ENCODE data around the gene C1QTNF8.

The C1QTNF8 gene

DNA sequence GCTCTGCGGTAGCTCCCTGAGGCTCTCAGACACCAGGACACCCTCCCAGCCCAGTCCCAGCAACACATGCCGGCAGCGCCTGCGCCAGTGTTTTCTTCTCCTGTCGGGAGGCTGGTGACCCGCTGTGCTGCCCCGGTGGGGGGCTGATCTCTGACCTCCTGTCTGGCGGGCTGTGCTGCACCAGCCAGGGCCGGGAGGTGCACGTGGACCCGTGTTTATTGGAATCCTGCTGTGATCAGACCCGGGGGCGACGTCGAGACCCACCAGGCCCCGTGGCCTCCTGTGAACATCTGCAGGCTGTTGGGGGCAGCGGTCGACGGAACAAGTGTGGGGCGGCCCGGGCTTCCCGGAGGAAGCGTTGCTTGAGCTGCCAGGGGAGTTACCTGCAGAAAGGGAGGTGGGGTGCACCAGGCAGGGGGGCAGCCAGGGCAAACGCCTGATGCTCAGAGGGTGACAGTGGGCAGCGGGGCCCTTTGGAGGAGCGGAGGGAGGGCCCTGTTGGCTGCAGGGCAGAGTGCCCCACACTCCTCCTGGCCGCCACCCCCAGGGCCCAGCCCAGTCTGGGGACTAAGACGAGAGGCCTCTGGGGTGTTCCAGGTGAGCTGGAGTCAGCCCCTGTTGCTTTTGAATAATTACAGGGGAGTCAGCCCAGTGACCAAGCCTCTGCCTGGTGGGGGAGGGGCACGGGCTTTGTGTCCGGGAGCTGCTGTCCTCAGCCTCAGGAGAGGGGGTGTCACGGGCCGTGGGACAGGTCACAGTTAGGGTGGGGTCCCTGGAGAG is 25.8 kb downstream of the C1QTNF8 start:
- Histone ChIP-seq H3K9me3 (ENCODE audit: low read length) (no peaks in the 10 kb centered on the region), H3K4me3 (ENCODE audit: low read depth in 1 of 2, low read length in 2 of 2) (no peak overlapping the region), H3K4me1 (ENCODE audit: insufficient read depth, low read length) (no peaks in the 10 kb centered on the region), H3K27me3 (ENCODE audit: control insufficient read depth in 1 of 2, insufficient read depth in 2 of 2, low read length in 2 of 2) (peaks cover 0 to 86% of the 10 kb centered on the region in 2 donors), H3K27ac (ENCODE audit: low read depth, low read length) (no peak overlapping the region), H3K36me3 (ENCODE audit: insufficient read depth, low read length) (no peaks in the 10 kb centered on the region), H3K9ac (ENCODE audit: low read length) (no peak overlapping the region)

DNA sequence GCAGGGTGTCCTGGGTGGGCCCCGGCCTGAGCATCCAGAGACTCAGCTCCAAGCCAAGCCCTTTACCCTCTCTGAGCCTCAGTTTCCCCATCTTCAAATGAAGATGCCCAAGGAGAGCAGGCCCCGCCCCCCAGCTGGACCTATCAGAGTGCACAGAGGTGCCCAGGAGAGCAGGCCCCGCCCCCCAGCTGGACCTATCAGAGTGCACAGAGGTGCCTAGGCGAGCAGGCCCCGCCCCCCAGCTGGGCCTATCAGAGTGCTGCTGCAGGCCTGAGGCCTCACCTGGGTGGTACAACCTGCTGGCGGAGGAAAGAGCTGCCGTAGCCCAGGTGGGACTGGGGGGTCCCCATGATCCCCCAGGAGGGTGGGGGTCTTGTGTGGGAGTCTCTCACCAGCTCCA is 26.9 kb downstream of the C1QTNF8 start:
- H3K36me3 ChIP-seq (ENCODE audit: insufficient read depth, low read length), result no peaks in the 10 kb centered on the region
- peaks cover 0 to 92% of the 10 kb centered on the region in 2 donors for H3K27me3 ChIP-seq (ENCODE audit: control insufficient read depth in 1 of 2, insufficient read depth in 2 of 2, low read length in 2 of 2)
- H3K4me3 ChIP-seq (ENCODE audit: low read depth in 1 of 2, low read length in 2 of 2), result no peak overlapping the region
- H3K27ac ChIP-seq (ENCODE audit: low read depth, low read length), result no peak overlapping the region
- H3K9me3 ChIP-seq (ENCODE audit: low read length), result no peaks in the 10 kb centered on the region
- no peaks in the 10 kb centered on the region for H3K4me1 ChIP-seq (ENCODE audit: insufficient read depth, low read length)
- no peak overlapping the region for H3K9ac ChIP-seq (ENCODE audit: low read length)

DNA sequence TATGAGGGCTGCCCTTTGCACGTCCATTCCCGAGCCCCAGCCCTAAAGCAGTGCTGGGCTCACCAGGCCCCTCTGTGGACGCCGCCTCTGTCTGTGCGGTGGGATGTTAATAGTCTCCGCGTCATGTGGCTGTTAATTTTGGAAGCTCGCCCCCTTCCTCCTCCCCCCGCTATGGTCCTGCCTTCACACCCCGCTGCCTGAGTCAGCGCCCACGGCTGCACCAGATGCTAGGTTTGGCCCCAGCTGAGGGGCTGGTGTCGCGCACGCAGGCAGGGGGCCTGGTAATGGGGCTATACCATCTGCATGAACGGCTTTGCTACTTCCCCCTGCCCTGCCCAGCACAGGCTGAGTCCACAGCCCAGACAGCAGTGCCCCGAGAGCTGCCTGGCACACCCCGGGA is 27.6 kb downstream of the C1QTNF8 start:
- Histone ChIP-seq H3K9me3 (ENCODE audit: low read length) (no peaks in the 10 kb centered on the region), H3K4me1 (ENCODE audit: insufficient read depth, low read length) (no peaks in the 10 kb centered on the region), H3K27me3 (ENCODE audit: control insufficient read depth in 1 of 2, insufficient read depth in 2 of 2, low read length in 2 of 2) (peaks cover 0 to 85% of the 10 kb centered on the region in 2 donors)

DNA sequence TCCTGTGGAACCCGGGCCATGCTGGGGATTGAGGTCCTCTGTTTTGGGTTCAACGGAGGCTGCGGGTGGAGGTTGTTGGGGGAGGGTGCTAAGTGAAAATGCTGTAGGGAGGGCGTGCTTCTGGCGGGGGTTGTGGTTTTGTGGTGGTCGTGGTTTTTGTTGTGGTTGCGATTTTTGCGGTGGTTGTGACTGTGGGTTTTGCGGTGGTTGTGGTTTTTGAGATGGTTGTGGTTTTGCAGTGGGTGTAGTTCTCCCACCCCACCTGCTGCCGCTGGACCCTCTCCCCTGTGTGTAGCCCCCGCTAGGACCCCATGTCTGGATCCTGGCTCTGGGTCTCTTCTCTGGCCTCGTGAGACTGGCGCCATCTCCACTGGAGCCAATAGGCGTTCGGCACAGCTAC is 28.4 kb downstream of the C1QTNF8 start:
- Histone ChIP-seq H3K27me3 (ENCODE audit: control insufficient read depth in 1 of 2, insufficient read depth in 2 of 2, low read length in 2 of 2) (peaks cover 0 to 84% of the 10 kb centered on the region in 2 donors), H3K9me3 (ENCODE audit: low read length) (no peaks in the 10 kb centered on the region), H3K4me1 (ENCODE audit: insufficient read depth, low read length) (no peaks in the 10 kb centered on the region), H3K27ac (ENCODE audit: low read depth, low read length) (no peak overlapping the region), H3K4me3 (ENCODE audit: low read depth in 1 of 2, low read length in 2 of 2) (no peak overlapping the region), H3K9ac (ENCODE audit: low read length) (no peak overlapping the region), H3K36me3 (ENCODE audit: insufficient read depth, low read length) (no peaks in the 10 kb centered on the region)

More for the DNA sequence above, 27.6 kb downstream of the C1QTNF8 start:
- Histone ChIP-seq H3K9ac (ENCODE audit: low read length) (no peak overlapping the region), H3K27ac (ENCODE audit: low read depth, low read length) (no peak overlapping the region), H3K36me3 (ENCODE audit: insufficient read depth, low read length) (no peaks in the 10 kb centered on the region), H3K4me3 (ENCODE audit: low read depth in 1 of 2, low read length in 2 of 2) (no peak overlapping the region)

DNA sequence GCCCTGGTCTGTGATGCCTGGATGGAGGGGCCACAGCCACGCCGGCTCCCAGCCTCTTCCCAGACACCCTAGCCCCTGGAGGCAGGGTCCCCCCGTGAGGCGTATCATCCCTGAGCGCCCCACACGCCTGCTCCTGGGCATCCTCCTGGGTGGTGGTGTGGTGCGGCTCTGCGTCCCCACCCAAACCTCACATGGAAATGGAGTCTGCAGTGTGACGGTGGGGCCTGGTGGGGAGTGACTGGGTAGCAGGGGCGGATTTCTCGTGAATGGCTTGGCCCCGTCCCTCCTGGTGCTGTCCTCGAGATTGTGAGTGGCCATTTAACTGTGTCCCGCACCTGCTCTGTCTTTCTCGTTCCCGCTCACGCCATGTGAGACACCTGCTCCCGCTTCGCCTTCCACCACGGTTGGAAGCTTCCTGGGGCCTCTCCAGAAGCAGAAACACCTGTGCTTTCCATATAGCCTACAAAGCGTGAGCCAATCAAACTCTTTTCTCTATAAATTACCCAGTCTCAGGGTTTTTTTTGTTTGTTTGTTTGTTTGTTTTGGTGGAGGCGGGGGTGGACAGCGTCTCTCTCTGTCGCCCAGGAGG is 29.4 kb downstream of the C1QTNF8 start:
- H3K27me3 ChIP-seq (ENCODE audit: control insufficient read depth in 1 of 2, insufficient read depth in 2 of 2, low read length in 2 of 2), result peaks cover 0 to 82% of the 10 kb centered on the region in 2 donors
- no peaks in the 10 kb centered on the region for H3K4me1 ChIP-seq (ENCODE audit: insufficient read depth, low read length)
- no peak overlapping the region for H3K4me3 ChIP-seq (ENCODE audit: low read depth in 1 of 2, low read length in 2 of 2)
- no peaks in the 10 kb centered on the region for H3K36me3 ChIP-seq (ENCODE audit: insufficient read depth, low read length)
- no peaks in the 10 kb centered on the region for H3K9me3 ChIP-seq (ENCODE audit: low read length)
- H3K27ac ChIP-seq (ENCODE audit: low read depth, low read length), result no peak overlapping the region
- no peak overlapping the region for H3K9ac ChIP-seq (ENCODE audit: low read length)

DNA sequence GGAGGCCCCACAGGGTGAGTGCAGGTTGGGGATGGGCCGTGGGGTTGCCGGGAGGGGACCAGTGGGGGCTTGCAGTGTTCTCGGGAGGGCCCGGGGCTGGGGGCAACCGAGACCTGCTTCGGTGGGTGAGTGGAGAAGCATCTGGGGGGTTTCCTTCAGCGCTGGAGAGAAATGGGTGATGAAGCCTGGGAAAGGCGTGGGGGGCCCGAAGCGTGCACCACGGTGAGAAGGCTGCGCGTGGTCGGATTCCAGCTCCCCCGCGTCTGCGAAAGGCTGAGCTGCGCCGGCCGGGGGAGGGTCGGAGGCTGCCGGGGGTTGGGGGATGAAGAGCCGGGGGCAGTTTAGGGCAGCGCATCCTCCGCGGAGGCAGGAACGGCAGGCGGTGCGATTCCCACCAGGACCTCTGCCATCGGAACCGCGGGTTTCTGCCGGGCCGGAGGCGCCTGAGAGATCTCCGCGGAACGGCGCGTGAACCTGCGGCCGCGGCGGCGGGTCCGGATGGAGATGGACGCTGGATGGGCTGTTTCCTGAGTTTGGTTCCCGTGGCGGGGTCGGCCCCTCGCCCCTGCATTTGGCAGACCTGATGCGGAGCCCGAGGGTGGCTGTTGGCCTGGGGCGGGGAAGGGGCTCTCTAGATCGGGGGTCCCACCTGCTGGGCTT is 30.4 kb downstream of the C1QTNF8 start:
- Histone ChIP-seq H3K27me3 (ENCODE audit: control insufficient read depth in 1 of 2, insufficient read depth in 2 of 2, low read length in 2 of 2) (peaks cover 0 to 72% of the 10 kb centered on the region in 2 donors), H3K4me3 (ENCODE audit: low read depth in 1 of 2, low read length in 2 of 2) (no peak overlapping the region), H3K4me1 (ENCODE audit: insufficient read depth, low read length) (no peaks in the 10 kb centered on the region), H3K9me3 (ENCODE audit: low read length) (no peaks in the 10 kb centered on the region), H3K9ac (ENCODE audit: low read length) (no peak overlapping the region), H3K36me3 (ENCODE audit: insufficient read depth, low read length) (no peaks in the 10 kb centered on the region), H3K27ac (ENCODE audit: low read depth, low read length) (no peak overlapping the region)

DNA sequence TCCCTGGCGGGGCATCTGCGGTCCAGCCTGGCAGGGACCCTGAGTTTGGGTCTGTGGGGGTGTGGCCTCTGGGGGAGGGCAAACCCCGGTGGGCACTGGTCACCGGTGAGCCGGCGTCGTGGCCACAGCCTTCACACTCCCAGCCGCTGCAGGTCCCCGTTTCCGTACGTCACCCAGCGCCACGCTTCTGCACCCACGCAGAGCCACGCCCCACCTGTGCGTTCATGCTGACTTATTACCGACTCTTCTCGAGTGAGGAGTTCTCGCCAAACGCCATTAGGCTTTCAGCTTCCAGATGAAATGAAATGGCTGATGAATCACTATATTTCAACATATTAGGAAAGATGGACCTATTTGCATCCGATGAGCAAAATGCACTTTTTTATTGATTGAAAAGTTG is 32.3 kb downstream of the C1QTNF8 start:
- Histone ChIP-seq H3K9me3 (ENCODE audit: low read length) (no peaks in the 10 kb centered on the region), H3K36me3 (ENCODE audit: insufficient read depth, low read length) (no peaks in the 10 kb centered on the region), H3K9ac (ENCODE audit: low read length) (no peak overlapping the region), H3K27me3 (ENCODE audit: control insufficient read depth in 1 of 2, insufficient read depth in 2 of 2, low read length in 2 of 2) (peaks cover 0 to 53% of the 10 kb centered on the region in 2 donors), H3K4me1 (ENCODE audit: insufficient read depth, low read length) (no peaks in the 10 kb centered on the region), H3K27ac (ENCODE audit: low read depth, low read length) (no peak overlapping the region), H3K4me3 (ENCODE audit: low read depth in 1 of 2, low read length in 2 of 2) (no peak overlapping the region)

DNA sequence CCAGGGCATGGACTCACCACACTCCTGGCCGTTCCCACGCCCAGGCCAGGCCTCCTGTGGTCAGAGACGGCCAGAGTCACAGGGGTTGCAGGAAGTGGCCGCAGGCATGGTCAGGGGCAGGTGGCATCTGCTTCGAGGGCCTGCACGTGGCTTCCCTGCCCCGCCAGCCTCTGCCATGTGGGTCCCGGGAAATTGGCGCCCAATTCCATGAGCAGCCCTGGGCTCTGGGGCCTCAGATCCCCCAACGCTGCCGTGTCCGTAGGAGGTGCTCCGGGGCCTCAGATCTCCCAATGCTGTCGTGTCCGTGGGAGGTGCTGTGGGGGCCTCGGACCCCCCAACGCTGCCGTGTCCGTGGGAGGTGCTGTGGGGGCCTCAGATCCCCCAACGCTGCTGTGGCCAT is 33.1 kb downstream of the C1QTNF8 start:
- Histone ChIP-seq H3K27ac (ENCODE audit: low read depth, low read length) (no peak overlapping the region), H3K4me3 (ENCODE audit: low read depth in 1 of 2, low read length in 2 of 2) (no peak overlapping the region), H3K9ac (ENCODE audit: low read length) (no peak overlapping the region), H3K9me3 (ENCODE audit: low read length) (no peaks in the 10 kb centered on the region), H3K36me3 (ENCODE audit: insufficient read depth, low read length) (no peaks in the 10 kb centered on the region), H3K27me3 (ENCODE audit: control insufficient read depth in 1 of 2, insufficient read depth in 2 of 2, low read length in 2 of 2) (peaks cover 0 to 48% of the 10 kb centered on the region in 2 donors), H3K4me1 (ENCODE audit: insufficient read depth, low read length) (no peaks in the 10 kb centered on the region)

DNA sequence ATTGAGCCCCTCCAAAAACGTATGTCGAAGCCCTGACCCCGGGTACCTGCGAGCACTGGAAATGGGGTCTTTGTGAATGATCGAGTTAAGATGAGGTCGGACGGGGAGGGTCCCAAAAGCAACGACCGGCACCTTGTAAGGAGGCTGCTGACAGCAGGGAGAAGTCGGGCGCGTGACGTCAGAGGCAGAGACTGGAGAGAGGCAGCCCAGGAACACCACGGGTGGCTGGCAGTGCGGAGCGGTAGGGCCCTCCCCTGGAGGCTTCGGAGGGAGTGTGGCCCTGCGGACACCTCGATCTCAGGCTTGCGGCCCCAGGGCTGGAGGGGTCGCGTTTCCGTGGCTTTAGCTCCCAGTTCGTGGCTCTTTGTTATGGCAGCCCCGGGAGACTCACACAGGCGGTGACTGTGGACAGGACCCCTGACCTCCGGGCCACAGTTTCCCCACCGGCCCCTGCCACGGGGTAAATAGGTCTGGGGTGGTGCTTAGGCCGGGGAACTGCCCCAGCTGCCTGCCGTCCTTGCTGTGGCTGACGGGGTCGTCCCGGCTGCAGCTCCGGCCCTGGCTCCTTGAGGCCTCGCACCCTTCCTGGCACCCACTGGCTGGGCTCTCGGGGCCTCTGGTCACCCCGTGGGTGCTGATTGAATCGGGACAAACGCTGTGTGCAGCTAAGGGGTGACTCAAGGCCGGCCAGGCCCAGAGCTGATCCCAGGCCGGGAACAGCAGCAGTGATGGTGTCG is 34.1 kb downstream of the C1QTNF8 start:
- H3K27ac ChIP-seq (ENCODE audit: low read depth, low read length), result no peak overlapping the region
- H3K4me1 ChIP-seq (ENCODE audit: insufficient read depth, low read length), result no peaks in the 10 kb centered on the region
- no peaks in the 10 kb centered on the region for H3K9me3 ChIP-seq (ENCODE audit: low read length)
- no peak overlapping the region for H3K4me3 ChIP-seq (ENCODE audit: low read depth in 1 of 2, low read length in 2 of 2)
- H3K27me3 ChIP-seq (ENCODE audit: control insufficient read depth in 1 of 2, insufficient read depth in 2 of 2, low read length in 2 of 2), result peaks cover 0 to 49% of the 10 kb centered on the region in 2 donors
- no peak overlapping the region for H3K9ac ChIP-seq (ENCODE audit: low read length)
- H3K36me3 ChIP-seq (ENCODE audit: insufficient read depth, low read length), result no peaks in the 10 kb centered on the region

DNA sequence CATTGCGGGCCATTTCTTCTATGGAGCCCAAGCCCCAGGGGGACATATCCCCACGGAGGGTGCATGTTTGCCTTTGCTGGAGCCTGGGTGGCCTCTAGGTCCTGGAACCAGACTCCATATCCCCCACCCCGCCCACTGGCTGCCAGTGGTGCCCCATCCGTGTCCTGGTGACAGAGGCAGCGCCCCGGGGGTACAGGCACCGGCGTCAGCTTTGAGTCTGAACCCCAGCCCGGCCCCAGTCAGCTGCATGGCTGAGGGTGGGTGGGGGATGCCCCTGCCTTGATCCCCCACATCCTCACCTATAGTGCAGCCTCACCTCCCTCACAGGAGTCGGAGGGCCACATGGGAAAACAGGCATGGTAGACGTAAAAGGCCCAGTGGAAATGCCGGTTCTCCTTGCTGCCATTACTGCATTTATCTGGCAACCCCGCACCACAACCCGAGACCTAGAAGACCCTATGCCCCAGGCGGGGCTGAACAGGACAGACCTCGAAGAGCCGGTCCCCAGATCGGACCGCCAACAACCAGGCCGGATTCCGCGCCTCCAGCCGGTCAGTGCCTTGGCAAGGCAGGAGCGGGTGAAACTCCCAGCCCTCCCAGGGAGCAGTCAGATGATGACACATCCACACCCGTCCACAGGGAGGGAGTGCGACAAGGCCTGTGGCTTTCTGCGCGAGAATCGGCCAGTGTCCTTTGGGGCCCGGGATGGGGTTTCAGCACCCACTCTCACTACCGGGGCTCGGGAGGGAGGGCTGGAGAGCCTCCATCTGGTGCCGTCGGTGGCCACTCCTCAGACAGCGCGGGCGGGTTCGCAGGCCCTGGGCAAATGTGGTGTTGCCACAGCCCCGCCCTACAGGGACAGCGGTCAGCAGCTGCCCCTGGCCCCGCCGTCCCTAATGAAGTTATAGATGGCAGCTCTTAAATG is 35.4 kb downstream of the C1QTNF8 start:
- Histone ChIP-seq H3K9ac (ENCODE audit: low read length) (no peak overlapping the region), H3K27me3 (ENCODE audit: control insufficient read depth in 1 of 2, insufficient read depth in 2 of 2, low read length in 2 of 2) (peaks cover 0 to 41% of the 10 kb centered on the region in 2 donors), H3K27ac (ENCODE audit: low read depth, low read length) (no peak overlapping the region), H3K9me3 (ENCODE audit: low read length) (no peaks in the 10 kb centered on the region), H3K4me3 (ENCODE audit: low read depth in 1 of 2, low read length in 2 of 2) (no peak overlapping the region), H3K4me1 (ENCODE audit: insufficient read depth, low read length) (no peaks in the 10 kb centered on the region), H3K36me3 (ENCODE audit: insufficient read depth, low read length) (no peaks in the 10 kb centered on the region)

Measured in muscle layer of colon (tissue), 2 donors.